Nucleus accumbens (tissue), 56 donors: ENCODE results near the gene LRFN3.
"Not testable (repeated sequence)": the region's sequence is repeated elsewhere in the genome, so short reads cannot be mapped to it uniquely, and the experiment has no call there.

ENCODE experiments used
- DNase-seq, 56 donors: peaks; one replicate each; lab custom pipeline; 2025; lab: John Stamatoyannopoulos, UW

The LRFN3 gene, protein sequence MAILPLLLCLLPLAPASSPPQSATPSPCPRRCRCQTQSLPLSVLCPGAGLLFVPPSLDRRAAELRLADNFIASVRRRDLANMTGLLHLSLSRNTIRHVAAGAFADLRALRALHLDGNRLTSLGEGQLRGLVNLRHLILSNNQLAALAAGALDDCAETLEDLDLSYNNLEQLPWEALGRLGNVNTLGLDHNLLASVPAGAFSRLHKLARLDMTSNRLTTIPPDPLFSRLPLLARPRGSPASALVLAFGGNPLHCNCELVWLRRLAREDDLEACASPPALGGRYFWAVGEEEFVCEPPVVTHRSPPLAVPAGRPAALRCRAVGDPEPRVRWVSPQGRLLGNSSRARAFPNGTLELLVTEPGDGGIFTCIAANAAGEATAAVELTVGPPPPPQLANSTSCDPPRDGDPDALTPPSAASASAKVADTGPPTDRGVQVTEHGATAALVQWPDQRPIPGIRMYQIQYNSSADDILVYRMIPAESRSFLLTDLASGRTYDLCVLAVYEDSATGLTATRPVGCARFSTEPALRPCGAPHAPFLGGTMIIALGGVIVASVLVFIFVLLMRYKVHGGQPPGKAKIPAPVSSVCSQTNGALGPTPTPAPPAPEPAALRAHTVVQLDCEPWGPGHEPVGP

DNA sequence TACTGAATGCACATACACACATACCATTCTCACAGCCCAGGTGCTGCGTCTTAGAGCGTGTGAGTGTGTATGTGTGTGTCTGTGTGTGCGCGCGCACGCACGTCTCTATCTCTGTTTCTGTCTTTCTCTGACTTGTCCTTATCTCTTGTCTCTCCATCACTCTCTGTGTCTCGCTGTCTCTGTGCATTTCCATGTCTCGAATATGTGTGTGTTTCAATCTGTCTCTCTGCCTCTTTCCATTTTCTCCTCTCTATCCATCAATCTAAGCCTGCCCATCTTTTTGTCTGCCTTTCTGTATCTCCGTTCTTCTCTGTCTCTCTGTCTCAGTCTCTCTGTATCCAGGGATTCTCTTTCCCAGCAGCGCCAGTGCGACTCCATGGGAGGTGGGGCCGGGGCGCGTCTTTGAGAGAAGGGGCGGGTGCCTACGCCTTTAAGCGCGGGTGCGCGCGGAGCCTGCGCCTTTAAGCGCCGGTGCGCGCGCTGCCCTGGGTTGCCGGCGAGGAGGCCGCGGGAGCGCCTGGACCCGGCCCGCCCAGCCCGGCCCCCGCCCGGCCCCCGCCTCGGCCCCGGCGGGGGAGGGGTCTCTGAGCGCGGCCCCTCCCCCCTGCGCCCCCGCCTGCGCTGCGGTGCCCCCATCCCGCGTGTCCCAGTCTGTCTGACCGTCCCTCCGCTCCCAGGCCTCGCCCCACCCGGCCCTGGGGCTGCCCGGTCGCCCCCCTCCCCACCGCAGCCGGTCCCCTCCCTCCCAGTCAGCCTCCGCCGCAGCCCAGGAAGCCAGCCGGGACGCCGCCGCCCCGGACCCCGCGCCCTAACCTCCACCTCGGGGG is at the start of gene LRFN3:
TSS of gene LRFN3 (plus strand) at position 464 of the 827 bp plus-strand sequence. CDS start 3,052 bp downstream, outside the sequence.
- peak in 54 of 56 donors; percentile 16 to 87 (median 58) for DNase-seq

DNA sequence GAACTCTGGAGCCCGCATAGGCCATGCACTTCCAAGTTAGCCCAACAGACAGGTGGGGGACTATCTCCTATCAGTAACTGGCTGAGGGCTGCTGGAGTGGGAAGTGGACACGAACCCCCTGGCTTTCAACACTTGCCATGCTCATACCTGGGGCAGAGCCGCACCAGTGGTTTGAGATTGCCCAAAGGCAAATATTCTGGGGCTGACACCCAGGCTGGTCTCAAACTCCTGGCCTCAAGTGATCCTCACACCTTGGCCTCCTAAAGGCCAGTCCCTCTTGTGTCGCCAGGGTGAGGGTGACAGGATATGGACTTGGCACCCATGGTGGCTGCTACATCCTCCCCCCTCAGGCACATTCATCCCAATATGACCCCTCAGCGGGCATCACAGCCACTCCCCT is 49.0 kb upstream of the LRFN3 start:
- no peak for DNase-seq

DNA sequence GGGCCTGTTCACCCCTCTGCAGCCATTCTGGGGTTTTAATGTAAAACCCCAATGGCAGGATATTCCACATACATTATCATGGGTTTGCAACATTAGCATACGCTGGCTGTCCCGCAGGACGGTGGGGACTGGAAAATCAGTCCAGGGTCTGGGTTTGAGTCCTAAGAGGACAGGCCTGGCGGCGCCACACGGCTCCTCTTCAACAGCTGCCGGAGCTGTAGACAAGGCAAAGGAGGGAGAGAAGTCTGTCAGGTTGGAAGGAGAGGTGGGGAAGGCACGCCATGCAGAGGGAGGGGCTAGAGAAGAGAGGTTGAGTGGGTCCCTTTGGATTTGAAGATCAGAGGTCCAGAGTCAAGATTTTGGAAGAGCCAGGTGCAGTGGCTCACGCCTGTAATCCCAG is 47.8 kb upstream of the LRFN3 start:
- no peak for DNase-seq

DNA sequence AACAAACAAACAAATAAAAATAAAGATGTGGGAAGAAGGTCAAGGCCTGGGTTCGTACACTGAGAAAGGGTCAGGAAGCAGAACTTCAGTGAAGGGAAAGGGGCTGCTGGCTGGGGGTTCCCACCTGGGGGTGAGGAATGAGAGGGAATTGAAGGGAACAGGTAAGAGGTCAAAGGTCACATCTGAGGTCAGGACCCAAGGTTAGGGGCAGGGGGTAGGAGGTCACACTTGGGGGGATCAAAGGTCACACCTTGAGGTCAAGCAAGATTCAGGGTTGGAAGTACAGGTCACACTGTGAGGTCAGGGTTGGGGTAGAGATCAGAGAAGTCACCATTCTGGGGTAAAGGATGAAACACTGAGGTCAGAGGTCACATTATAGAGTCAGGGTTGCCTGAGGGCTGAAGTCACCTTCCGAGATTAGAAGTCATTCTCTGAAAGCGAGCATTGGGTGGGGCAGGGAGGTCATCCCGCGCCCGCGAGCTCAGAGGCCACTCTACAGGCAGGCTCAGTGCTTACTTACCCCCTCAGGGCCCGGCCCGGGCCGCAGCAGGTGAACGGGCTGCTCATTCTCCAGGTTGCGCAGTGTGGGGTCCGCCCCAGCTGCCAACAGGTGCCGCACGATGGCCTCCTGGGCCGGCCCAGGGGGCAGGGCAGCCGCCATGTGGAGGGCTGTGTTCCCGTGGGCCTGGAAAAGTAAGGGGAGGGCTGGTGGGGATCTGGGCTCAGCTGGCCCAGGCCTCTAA is 46.6 kb upstream of the LRFN3 start:
- no peak for DNase-seq

DNA sequence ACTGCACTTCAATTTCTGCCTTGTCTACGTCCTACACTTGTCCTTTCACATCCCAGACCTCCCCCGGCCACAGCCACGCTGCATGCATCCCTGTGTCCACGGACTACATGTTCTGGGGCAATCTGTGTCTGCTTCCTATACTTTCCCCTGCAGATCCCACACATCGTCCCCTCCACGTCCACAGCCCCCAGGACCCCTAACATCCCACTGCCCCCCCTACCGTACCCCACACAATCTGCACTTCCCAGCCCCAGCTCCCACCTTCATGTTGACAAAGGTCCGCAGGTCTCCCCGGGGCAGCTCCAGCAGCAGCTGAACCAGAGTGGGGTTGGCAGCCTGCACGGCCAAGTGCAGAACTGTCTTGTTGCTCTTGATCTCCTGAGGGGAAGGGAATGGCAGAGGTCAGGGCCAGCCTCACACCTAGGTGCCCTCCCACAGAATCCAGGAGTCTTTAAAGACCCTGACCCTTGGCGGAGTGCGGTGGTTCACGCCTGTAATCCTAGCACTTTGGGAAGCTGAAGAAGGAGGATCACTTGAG is 46.0 kb upstream of the LRFN3 start:
- DNase-seq, result no peak

DNA sequence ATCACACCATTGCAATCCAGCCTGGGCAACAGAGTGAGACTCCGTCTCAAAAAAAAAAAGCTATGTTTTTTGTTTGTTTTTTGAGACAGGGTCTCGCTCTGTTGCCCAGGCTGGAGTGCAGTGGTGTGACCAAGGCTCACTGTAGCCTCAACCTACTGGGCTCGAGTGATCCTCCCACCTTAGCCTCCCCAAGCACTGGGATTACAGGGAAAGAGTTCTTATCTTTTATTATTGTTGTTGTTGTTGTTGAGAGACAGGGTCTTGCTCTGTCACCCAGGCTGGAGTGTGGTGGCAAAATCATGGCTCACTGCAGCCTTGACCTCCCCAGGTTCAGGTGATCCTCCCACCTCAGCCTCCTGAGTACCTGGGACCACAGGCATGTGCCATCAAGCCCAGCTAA is 44.4 kb upstream of the LRFN3 start:
- DNase-seq, result not testable (repeated sequence)

DNA sequence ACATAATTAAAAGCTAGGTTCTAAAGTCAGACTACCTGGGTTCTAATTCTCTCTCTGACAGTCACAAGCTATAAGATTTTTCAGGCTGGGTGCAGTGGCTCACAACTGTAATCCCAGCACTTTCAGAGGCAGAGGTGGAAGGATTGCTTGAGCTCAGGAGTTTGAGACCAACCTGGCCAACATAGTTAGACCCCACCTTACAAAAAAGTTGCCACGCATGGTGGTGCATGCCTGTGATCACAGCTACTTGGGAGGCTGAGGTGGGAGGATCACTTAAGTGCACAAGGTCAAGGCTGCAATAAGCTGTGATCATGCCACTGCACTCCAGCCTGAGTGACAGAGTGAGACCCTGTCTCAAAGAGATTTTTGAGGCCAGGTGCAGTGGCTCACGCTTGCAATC is 41.8 kb upstream of the LRFN3 start:
- DNase-seq, result no peak

DNA sequence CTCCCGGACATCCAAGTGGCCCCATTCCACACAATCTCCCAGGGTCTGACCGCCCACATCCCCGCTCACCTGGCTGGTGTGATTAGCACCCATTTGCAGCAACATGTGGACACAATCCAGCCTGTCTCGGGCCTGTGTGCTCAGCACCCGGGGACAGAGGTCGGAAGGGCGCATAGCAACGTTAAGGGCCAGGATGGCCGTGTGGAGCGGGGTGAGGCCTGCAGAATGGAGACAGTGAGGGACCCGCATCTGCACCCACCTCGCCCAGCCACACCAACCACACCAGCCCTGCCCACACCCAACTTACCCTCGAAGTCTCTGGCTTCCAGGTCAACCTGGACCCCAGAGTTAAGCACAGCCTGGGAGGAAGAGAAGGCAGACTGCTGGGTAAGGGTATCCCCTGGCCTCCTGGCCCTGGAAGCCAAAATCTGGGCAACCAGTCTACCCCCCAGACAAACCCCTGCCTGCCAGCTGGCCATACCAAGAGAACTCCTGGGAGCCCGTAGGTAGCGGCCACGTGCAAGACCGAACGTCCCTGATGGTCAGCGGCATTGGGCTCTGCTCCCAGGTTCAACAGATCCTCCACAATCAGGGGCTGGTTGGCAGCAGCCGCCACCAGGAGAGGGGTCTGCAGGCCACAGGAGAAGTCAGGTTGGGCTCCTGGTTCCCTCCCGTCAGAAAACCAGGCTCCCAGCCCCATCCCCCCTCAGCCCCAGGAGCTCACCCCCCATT is 40.1 kb upstream of the LRFN3 start:
- DNase-seq, result no peak

DNA sequence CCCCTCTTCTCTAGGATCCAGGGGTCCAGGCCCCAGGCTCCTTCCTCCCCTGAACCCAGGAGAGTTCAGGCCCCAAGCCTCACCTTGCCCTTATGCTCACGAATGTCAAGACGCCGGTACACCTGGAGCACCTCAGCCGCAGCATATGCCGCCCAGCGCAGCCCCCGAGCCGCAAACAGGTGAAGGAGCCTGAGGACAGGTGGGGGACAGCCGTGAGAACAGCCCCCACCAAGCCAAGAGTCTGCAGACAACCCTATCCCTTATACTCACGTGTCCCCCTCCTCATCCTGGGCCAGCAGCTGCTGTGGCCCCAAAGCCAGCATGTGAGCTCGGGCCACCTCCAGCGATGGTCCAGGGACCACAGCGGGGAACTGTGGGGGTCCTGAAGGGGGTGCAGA is 39.5 kb upstream of the LRFN3 start:
- no peak for DNase-seq

DNA sequence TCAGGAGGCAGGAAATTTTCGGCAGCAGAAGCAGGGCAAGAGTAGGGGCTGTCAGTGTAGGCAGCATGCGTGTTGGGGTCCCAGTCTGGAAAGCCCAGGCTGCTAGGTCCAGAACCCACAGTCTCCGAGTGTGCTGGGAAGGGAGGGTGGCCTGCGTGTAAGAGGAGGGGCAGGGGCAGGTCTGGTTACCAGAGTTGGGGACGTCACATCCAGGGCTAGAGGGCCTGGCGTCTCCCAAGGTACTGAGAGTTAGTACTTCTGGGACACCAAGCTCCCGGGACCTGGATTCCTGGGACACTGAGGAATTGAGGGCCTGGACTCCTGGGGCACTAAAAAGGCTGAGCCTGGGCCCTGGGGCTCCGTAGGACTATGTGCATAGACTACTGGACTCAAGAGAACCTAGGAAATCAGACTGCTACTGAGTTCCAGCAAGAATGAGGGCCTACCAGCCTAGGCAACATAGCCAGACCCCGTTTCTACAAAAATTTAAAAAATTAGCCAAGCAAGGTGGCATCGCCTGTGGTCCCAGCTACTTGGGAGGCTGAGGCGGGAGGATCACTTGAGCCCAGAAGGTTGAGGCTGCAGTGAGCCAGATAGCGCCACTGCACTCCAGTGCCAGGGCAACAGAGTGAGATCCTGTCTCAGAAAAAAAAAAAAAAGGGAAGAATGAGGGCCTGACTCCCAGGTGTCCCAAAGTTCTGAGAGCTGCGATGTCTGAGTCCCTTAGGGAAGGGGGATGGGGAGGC is 38.3 kb upstream of the LRFN3 start:
- DNase-seq, result no peak

DNA sequence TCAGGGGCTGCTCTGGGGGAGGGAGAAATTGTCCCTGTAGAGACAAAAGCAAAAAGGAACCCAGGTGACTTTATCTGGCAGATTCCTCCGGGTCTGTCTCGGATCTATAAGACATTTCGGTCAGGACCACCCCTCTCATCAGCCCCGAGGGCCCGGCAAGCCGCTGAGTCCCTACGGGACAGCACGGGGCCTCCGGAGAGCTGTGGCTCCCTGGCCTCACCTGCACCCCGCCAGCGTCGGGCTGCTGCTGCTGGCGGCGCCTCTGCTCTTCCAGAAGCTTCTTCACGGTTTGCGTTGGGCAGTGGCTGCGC is 37.7 kb upstream of the LRFN3 start:
- no peak for DNase-seq

DNA sequence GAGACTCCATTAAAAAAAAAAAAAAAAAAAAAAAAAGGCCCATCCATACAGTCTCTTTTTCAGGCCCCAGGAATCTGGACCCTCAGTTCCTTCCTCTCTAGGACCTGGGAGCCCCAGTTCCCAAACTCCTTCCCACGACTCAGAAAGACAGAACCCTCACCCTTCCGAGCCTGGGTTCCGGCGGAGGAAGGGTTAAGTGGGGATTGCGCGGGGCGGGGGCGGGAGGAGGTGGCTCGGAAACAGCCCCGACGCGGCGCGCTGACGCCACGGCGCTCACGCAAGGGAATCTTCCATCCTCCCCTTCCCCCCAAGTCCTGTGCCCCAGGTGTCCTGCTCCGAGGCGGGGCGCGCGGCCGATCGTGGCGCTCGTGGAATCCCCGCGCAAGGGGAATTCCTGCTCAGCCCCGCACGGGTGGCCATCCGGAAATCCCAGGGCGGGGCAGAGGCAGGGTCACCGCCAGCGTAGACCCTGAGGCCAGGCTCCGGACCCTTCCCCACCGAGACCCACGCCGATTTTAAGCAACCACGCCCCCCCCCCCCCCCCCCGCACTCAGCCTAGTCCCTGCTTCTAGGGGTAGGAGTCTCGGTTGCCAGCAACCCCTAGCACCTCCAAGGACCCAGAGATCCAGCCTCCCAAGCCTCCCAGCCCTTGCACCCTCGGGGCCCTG is 36.5 kb upstream of the LRFN3 start:
- peak in 53 of 56 donors; percentile 13 to 89 (median 57) for DNase-seq

DNA sequence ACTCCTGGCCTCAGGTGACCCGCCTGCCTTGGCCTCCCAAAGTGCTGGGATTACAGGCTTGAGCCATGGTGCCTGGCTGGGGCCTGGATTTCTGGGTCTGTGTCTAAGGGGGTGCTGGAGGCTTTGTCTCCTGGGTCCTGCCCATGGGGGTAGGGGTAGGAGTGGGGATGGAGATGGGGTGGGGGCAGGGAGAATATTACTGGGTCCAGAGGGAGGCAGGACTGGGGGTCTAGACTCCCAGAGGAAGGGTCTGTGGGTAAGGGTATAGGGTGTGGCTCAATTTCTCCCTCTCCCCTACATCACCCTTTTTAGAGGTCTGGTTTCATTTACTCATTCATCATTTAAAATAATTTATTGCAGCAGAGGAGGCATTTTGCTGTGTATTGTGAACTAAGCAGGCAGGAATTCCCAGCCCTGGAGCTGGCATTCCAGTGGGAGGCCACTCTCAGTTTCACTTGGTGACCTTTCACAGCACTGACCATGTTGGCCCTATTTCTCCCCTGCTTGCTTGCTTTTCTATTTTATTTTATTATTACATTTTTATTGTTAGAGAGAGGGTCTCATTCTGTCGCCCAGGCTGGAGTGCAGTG is 35.0 kb upstream of the LRFN3 start:
- no peak for DNase-seq

DNA sequence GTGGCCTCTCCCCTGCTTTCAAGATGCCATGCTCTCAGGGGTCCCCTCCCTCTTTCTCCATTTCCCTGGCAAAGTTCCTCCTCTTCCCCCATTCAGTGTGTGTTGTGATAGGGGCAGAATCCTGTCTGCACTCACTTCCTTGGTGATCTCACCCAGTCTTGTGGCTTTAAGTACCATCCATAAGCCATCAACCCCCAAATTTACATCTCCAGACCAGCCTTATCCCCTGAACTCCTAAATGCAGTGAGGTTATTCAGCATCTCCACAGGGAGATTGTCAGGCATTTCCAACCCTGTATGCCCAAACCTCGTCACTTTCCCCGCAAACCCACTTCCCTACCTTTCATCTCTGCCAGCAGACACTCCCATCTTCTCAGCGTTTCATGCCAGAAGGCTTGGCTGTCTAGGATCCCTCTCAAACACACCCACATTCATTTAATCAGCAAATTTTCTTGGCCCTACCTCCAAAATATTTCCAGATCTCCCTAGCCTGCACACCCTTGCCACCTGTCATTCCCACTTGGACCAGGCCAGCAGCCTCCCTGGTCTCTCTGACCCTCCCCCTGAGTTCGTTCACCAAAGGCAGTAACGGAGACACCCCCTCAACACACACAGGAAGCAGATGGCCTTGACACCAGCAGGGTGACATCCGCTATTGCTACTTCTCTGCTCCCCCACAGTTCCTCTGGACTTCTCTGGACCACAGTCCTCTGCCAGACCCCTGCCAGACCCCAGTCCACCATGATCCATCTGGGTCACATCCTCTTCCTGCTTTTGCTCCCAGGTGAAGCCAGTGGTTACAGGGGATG is 34.1 kb upstream of the LRFN3 start, which contains the start of gene HCST:
TSS of gene HCST (plus strand) at position 676 of the 808 bp plus-strand sequence. CDS start at position 741, 65 bp downstream.
- DNase-seq, result peak in 5 of 56 donors; percentile 17 to 38 (median 33)

DNA sequence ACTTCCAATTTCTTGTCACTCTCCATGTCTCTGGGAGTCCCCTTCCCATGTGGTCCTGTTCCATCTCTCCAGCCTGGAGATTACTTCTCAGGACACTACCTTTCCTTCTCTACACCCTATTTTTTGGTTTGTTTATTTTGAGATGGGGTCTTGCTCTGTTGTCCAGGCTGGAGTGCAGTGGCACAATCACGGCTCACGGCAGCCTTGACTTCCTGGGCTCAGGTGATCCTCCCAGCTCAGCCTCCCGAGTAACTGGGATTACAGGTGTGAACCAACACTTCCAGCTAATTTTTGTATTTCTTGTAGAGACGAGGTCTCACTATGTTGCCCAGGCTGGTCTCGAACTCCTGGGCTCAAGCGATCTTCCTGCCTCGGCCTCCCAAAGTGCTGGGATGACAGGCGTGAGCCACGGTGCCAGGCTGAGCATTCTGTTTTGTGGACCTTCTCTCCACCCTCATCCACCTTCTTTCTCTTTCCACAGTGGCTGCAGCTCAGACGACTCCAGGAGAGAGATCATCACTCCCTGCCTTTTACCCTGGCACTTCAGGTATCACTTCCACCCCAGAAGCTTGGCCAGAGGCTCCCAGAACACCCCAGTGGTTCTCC is 33.2 kb upstream of the LRFN3 start:
- DNase-seq, result no peak

DNA sequence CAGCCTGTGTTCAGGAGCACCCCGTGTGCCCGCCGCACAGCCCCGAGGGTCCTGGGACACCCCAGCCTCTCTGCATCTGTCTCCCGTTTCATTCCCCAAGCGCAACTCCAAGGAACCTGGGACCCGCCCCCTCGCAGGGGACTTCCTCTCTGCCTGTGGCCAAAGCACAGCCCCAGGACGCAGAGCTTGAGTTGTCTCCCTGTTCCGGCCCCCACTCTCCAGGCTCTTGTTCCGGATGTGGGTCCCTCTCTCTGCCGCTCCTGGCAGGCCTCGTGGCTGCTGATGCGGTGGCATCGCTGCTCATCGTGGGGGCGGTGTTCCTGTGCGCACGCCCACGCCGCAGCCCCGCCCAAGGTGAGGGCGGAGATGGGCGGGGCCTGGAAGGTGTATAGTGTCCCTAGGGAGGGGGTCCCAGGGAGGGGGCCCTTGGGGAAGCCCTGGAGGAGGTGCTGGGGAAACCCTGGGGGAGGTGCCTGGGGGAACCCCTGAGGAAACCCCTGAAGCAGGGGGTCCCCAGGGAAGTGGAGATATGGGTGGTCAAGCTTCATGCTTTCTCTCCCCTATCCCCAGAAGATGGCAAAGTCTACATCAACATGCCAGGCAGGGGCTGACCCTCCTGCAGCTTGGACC is 32.5 kb upstream of the LRFN3 start:
- DNase-seq, result peak in 42 of 56 donors; percentile 5 to 75 (median 44)
